MM.1S (cell line): ENCODE data around the gene CMIP.
"Not testable (repeated sequence)": the region's sequence is repeated elsewhere in the genome, so short reads cannot be mapped to it uniquely, and the experiment has no call there.

Experiments used
- DNase-seq: peaks from one replicate; pipeline ENCODE4 v3.0.0-alpha.2; 2015
- H2AFZ ChIP-seq: fragments of 300-600 bp; sonication (generic); 2 replicates; pipeline ENCODE4 v1.6.0; 2016; ENCODE audit warnings: antibody characterized with exemption, low read length
- H3F3A ChIP-seq: fragments of 300-600 bp; sonication (generic); 2 replicates; pipeline ENCODE4 v1.6.1; 2016; ENCODE audit warnings: mild to moderate bottlenecking, antibody characterized with exemption, low read length, moderate library complexity, mixed read lengths; ENCODE audit not compliant: insufficient read depth
- H3K27ac ChIP-seq: fragments of 300-600 bp; sonication (generic); 2 replicates; pipeline ENCODE4 v1.5.1; 2016; ENCODE audit warnings: mild to moderate bottlenecking, low read length
- H3K27me3 ChIP-seq: fragments of 300-600 bp; sonication (generic); replicated peaks from 2 replicates; pipeline ENCODE4 v1.6.0; 2016; ENCODE audit warnings: low read length; ENCODE audit not compliant: insufficient read depth
- H3K36me3 ChIP-seq: fragments of 300-600 bp; sonication (generic); replicated peaks from 2 replicates; pipeline ENCODE4 v1.6.1; 2016; ENCODE audit warnings: mild to moderate bottlenecking, low read length, mixed read lengths; ENCODE audit not compliant: insufficient read depth
- H3K4me1 ChIP-seq: fragments of 300-600 bp; sonication (generic); 2 replicates; pipeline ENCODE4 v1.6.1; 2016; ENCODE audit warnings: low read length, mixed read lengths
- H3K4me2 ChIP-seq: fragments of 300-600 bp; sonication (generic); 2 replicates; pipeline ENCODE4 v1.6.0; 2016; ENCODE audit warnings: low read depth, low read length
- H3K4me3 ChIP-seq: fragments of 300-600 bp; sonication (generic); 2 replicates; pipeline ENCODE4 v1.5.1; 2016; ENCODE audit warnings: low read length, mixed read lengths
- H3K79me2 ChIP-seq: fragments of 300-600 bp; sonication (generic); 2 replicates; pipeline ENCODE4 v1.6.1; 2016; ENCODE audit warnings: mixed run types, low read length, mixed read lengths
- H3K9ac ChIP-seq: fragments of 300-600 bp; sonication (generic); 2 replicates; pipeline ENCODE4 v1.6.1; 2016; ENCODE audit warnings: low read length, mixed read lengths
- H3K9me2 ChIP-seq: fragments of 300-600 bp; sonication (generic); replicated peaks from 2 replicates; pipeline ENCODE4 v1.6.1; 2016; ENCODE audit warnings: mild to moderate bottlenecking, low read length, mixed read lengths; ENCODE audit not compliant: insufficient read depth
- H3K9me3 ChIP-seq: fragments of 300-600 bp; sonication (generic); replicated peaks from 2 replicates; pipeline ENCODE4 v1.6.1; 2016; ENCODE audit warnings: mild to moderate bottlenecking, low read length, mixed read lengths; ENCODE audit not compliant: insufficient read depth
- H4K20me1 ChIP-seq: fragments of 300-600 bp; sonication (generic); 2 replicates; pipeline ENCODE4 v1.6.1; 2016; ENCODE audit warnings: mild to moderate bottlenecking, low read length, moderate library complexity, mixed read lengths; ENCODE audit not compliant: insufficient read depth
- EZH2 ChIP-seq: fragments of 300-600 bp; sonication (generic); optimal IDR thresholded peaks from 2 replicates; pipeline ENCODE3; 2017; ENCODE audit warnings: low read depth, mild to moderate bottlenecking, antibody characterized with exemption, low read length, mixed read lengths
- EZH2phosphoT487 ChIP-seq: fragments of 300-600 bp; sonication (generic); IDR thresholded peaks from 2 replicates; pipeline ENCODE4 v1.6.1; 2018; ENCODE audit warnings: antibody characterized with exemption, low read length
- TF ChIP-seq, protein P1 (sequence below): fragments of 300-600 bp; sonication (generic); IDR thresholded peaks from 2 replicates; pipeline ENCODE4 v1.5.1; 2016; ENCODE audit warnings: antibody characterized with exemption, low read length, mixed read lengths

CMIP gene

DNA sequence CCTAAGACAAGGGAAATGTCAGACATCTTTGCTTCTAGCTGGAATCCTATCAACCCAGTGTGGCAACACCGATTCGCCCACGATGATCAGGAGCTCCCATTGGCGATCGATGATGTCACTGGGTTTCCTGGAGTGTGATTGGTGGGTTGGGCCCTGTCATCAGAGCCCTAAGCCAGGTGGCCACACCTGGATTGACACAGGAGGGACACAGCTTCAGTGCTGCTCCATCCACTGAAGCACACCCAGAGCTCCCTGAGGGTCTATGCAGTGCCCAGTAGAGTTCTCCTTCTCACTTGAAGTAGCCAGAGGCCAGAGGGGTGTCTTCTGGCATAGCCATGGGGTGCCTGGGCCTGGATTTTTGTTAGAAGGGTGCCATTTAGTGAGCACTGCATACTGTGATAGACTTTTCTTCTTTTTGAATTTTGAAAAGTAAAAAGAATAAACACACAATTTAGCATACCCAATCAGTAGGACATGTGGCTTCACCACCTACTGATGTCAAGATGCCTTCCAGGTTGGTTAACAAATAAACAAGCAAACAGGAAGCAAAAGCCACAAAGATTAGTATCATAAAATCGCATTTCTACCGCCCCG is 77.6 kb downstream of the CMIP start:
- Histone ChIP-seq H3K4me1 (peaks cover 6% of the 10 kb centered on the region), H3K27me3 (no peaks in the 10 kb centered on the region), H3K9me3 (no peaks in the 10 kb centered on the region), H3K27ac (no peak overlapping the region), H2AFZ (no peak overlapping the region), H3F3A (no peaks in the 10 kb centered on the region), H3K36me3 (no peaks in the 10 kb centered on the region), H3K9ac (no peak overlapping the region), H3K9me2 (no peaks in the 10 kb centered on the region), H4K20me1 (no peaks in the 10 kb centered on the region), H3K4me3 (no peak overlapping the region), H3K4me2 (no peak overlapping the region), H3K79me2 (0 out of 2 replicates have a peak, but pooled peaks cover 5% of the 10 kb centered on the region)
- no peak for DNase-seq
- TF ChIP-seq EZH2phosphoT487, result no peak
- TF ChIP-seq, protein P1, sequence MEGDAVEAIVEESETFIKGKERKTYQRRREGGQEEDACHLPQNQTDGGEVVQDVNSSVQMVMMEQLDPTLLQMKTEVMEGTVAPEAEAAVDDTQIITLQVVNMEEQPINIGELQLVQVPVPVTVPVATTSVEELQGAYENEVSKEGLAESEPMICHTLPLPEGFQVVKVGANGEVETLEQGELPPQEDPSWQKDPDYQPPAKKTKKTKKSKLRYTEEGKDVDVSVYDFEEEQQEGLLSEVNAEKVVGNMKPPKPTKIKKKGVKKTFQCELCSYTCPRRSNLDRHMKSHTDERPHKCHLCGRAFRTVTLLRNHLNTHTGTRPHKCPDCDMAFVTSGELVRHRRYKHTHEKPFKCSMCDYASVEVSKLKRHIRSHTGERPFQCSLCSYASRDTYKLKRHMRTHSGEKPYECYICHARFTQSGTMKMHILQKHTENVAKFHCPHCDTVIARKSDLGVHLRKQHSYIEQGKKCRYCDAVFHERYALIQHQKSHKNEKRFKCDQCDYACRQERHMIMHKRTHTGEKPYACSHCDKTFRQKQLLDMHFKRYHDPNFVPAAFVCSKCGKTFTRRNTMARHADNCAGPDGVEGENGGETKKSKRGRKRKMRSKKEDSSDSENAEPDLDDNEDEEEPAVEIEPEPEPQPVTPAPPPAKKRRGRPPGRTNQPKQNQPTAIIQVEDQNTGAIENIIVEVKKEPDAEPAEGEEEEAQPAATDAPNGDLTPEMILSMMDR, result no peak
- no peak for TF ChIP-seq EZH2

DNA sequence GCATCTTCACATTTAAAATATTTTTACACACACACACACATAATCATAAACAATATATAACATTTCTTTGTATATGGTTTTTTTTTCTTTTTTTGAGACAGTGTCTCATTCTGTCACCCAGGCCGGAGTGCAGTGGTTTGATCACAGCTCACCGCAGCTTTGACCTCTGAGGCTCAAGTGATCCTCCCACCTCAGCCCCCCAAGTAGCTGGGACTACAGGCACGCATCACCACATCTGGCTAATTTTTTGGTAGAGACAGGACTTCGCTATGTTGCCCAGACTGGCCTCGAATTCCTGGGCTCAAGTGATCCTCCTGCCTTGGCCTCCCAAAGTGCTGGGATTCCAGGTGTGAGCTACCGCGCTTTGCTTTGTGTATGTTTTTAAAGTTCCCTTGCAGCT is 78.2 kb downstream of the CMIP start:
- H3K27ac ChIP-seq, H3K9ac ChIP-seq, DNase-seq, H3F3A ChIP-seq, H3K4me1 ChIP-seq, H3K4me3 ChIP-seq, H3K27me3 ChIP-seq, H3K9me2 ChIP-seq, H2AFZ ChIP-seq, H4K20me1 ChIP-seq, H3K9me3 ChIP-seq, H3K4me2 ChIP-seq, H3K36me3 ChIP-seq: not testable (repeated sequence)
- peaks cover 10% of the 10 kb centered on the region; the same call in 1 of the 2 replicates for H3K79me2 ChIP-seq

DNA sequence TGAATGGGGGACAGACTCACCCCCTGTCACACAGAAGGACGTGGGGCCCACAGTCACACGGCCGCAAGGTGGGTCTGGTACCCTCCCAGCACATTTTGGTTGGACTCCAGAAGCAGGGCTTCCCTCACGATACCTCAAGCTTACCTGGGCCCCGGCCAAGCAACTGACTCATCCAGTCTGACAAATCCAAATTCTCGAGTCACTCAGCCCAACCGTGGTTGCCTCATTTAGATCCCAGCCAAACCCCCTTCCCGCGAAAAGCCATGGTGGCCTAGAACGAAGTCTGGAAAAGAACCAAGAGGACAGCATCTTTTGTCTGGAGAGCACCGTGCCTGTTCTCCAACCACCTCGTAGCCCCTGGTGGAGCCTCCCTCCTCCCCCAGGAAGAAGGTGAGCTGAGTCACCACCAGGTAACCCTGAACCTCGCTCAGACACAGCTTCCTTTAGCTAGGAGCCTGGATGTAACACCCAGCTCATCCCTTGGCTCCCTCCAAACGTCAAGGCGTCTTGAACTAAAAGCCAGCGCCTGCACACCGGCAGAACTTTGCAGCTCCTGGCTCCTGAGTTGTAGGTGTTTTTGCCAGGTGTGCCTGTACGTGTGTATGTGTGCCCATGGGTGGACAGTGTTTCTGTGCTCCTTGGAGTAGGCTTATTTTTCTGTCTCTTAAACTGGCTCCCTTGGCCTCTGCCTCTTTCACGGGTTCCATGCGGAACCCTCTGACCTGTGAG is 78.9 kb downstream of the CMIP start:
- H3K9me2 ChIP-seq, result no peaks in the 10 kb centered on the region
- H3K4me1 ChIP-seq, result peaks cover 6% of the 10 kb centered on the region
- H3K4me2 ChIP-seq, result no peak overlapping the region
- H3K27me3 ChIP-seq, result no peaks in the 10 kb centered on the region
- no peak overlapping the region for H3K4me3 ChIP-seq
- H3K27ac ChIP-seq, result no peak overlapping the region
- H3K79me2 ChIP-seq, result peaks cover 14% of the 10 kb centered on the region; the same call in 1 of the 2 replicates
- no peak for DNase-seq
- no peaks in the 10 kb centered on the region for H4K20me1 ChIP-seq
- TF ChIP-seq EZH2 (no peak), EZH2phosphoT487 (no peak)
- TF ChIP-seq, protein P1, result no peak
- H2AFZ ChIP-seq, result no peak overlapping the region
- no peaks in the 10 kb centered on the region for H3K36me3 ChIP-seq
- H3K9me3 ChIP-seq, result no peaks in the 10 kb centered on the region
- H3F3A ChIP-seq, result no peaks in the 10 kb centered on the region
- no peak overlapping the region for H3K9ac ChIP-seq

DNA sequence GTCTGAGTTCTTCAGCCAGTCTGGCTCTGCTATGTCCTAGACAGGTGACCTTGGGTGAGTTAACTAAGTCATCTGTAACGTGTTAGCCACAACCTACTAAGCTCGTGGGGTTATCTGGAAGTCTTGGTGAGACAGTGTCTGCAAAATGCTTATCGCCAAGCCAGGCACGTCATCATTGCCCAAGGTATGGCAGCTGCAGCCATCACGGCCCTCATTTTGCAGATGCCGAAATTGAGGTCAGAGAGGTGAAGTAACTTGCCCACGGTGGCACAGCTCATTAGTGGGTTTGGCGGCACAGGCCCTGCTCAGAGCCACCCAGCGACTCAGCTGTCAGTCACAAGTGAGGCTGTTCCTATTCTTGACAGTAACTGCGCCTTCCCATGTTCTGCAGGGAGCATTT is 79.8 kb downstream of the CMIP start:
- no peak overlapping the region for H2AFZ ChIP-seq
- TF ChIP-seq, protein P1, result no peak
- no peak for TF ChIP-seq EZH2
- TF ChIP-seq EZH2phosphoT487, result no peak
- H3K36me3 ChIP-seq, result no peaks in the 10 kb centered on the region
- no peak overlapping the region for H3K9ac ChIP-seq
- no peak overlapping the region for H3K4me3 ChIP-seq
- H3K27me3 ChIP-seq, result no peaks in the 10 kb centered on the region
- H3K79me2 ChIP-seq, result peaks cover 14% of the 10 kb centered on the region
- no peaks in the 10 kb centered on the region for H3K9me3 ChIP-seq
- H3K27ac ChIP-seq, result no peak overlapping the region
- H4K20me1 ChIP-seq, result no peaks in the 10 kb centered on the region
- DNase-seq, result no peak
- H3K4me2 ChIP-seq, result no peak overlapping the region
- H3K4me1 ChIP-seq, result peaks cover 4% of the 10 kb centered on the region
- H3F3A ChIP-seq, result no peaks in the 10 kb centered on the region
- no peaks in the 10 kb centered on the region for H3K9me2 ChIP-seq

DNA sequence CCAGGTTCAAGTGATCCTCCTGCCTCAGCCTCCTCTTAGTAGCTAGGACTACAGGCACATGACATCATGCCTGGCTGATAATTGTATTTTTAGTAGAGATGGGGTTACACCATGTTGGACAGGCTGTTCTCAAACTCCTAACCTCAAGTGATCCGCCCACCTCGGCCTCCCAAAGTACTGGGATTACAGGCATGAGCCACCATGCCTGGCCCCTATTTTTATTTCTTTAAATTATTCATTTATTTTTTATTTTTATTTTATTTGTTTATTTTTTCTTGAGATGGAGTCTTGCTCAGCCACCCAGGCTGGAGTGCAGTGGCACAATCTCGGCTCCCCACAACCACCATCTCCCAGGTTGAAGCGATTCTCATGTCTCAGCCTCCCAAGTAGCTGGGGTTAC is 80.3 kb downstream of the CMIP start:
- H3K9ac ChIP-seq, DNase-seq, H3K4me2 ChIP-seq, H3K9me3 ChIP-seq, H3K4me3 ChIP-seq, H2AFZ ChIP-seq, H3K36me3 ChIP-seq, H3F3A ChIP-seq, H3K27me3 ChIP-seq, H3K27ac ChIP-seq, H3K4me1 ChIP-seq, H3K9me2 ChIP-seq, H4K20me1 ChIP-seq: not testable (repeated sequence)
- H3K79me2 ChIP-seq, result peaks cover 14% of the 10 kb centered on the region
